ENCODE results near the gene DNMT3A. TPM values are rescaled to one million over a fixed set of nuclear protein-coding genes. Genes with fewer than 3 reads are reported as not detected.

Gene DNMT3A
- total RNA-seq, 2 donors from 2014 or later: 17.7 to 24.3 TPM

GRCh38 chr2:25385910-25386309, 44.2 kb upstream of the DNMT3A start:
- no peak for TF ChIP-seq CTCF (IDR thresholded peaks at IDR 0.05)
- no peaks in the 10 kb centered on the region for H3K36me3 ChIP-seq
- no peaks in the 10 kb centered on the region for H3K4me1 ChIP-seq (ENCODE audit: control insufficient read depth in 1 of 2, low read depth in 2 of 2)
- ATAC-seq (ENCODE audit: insufficient number of reproducible peaks, low FRiP score, low read depth) (no peak), DNase-seq (ENCODE audit: low spot score) (no peak)
- H3K27ac ChIP-seq: no peak overlapping the region
- H3K9me3 ChIP-seq: no peaks in the 10 kb centered on the region
- H3K4me3 ChIP-seq: no peak overlapping the region
- H3K27me3 ChIP-seq (replicated peaks; ENCODE audit: insufficient read depth): no peaks in the 10 kb centered on the region

GRCh38 chr2:25383806-25384205, 42.1 kb upstream of the DNMT3A start:
- no peak for TF ChIP-seq CTCF (IDR thresholded peaks at IDR 0.05)
- Histone ChIP-seq H3K27ac (no peak overlapping the region), H3K4me3 (no peak overlapping the region), H3K4me1 (ENCODE audit: control insufficient read depth in 1 of 2, low read depth in 2 of 2) (no peaks in the 10 kb centered on the region), H3K27me3 (replicated peaks; ENCODE audit: insufficient read depth) (no peaks in the 10 kb centered on the region), H3K9me3 (no peaks in the 10 kb centered on the region), H3K36me3 (no peaks in the 10 kb centered on the region)
- ATAC-seq (ENCODE audit: insufficient number of reproducible peaks, low FRiP score, low read depth) (no peak), DNase-seq (ENCODE audit: low spot score) (no peak)

- Histone ChIP-seq H3K9me3 (no peaks in the 10 kb centered on the region), H3K27ac (no peak overlapping the region), H3K36me3 (no peaks in the 10 kb centered on the region), H3K27me3 (replicated peaks; ENCODE audit: insufficient read depth) (no peaks in the 10 kb centered on the region), H3K4me1 (ENCODE audit: control insufficient read depth in 1 of 2, low read depth in 2 of 2) (peaks cover 9 to 13% of the 10 kb centered on the region in 2 donors), H3K4me3 (no peak overlapping the region)
- TF ChIP-seq CTCF (IDR thresholded peaks at IDR 0.05): no peak
- DNase-seq (ENCODE audit: low spot score) (no peak), ATAC-seq (ENCODE audit: insufficient number of reproducible peaks, low FRiP score, low read depth) (no peak)
These were observed 39.8 kb upstream of the DNMT3A start for GRCh38 chr2:25381502-25381901.

GRCh38 chr2:25380586-25381375, 39.1 kb upstream of the DNMT3A start:
- Histone ChIP-seq H3K4me3 (no peak overlapping the region), H3K27ac (no peak overlapping the region), H3K36me3 (no peaks in the 10 kb centered on the region), H3K4me1 (ENCODE audit: control insufficient read depth in 1 of 2, low read depth in 2 of 2) (peaks cover 11 to 16% of the 10 kb centered on the region in 2 donors), H3K9me3 (no peaks in the 10 kb centered on the region), H3K27me3 (replicated peaks; ENCODE audit: insufficient read depth) (no peaks in the 10 kb centered on the region)
- no peak for TF ChIP-seq CTCF (IDR thresholded peaks at IDR 0.05)
- DNase-seq (ENCODE audit: low spot score) (no peak), ATAC-seq (ENCODE audit: insufficient number of reproducible peaks, low FRiP score, low read depth) (no peak)

- DNase-seq (ENCODE audit: low spot score) (no peak), ATAC-seq (ENCODE audit: insufficient number of reproducible peaks, low FRiP score, low read depth) (no peak)
- H3K9me3 ChIP-seq: no peaks in the 10 kb centered on the region
- H3K4me3 ChIP-seq: no peak overlapping the region
- no peaks in the 10 kb centered on the region for H3K27me3 ChIP-seq (replicated peaks; ENCODE audit: insufficient read depth)
- H3K27ac ChIP-seq: no peak overlapping the region
- H3K36me3 ChIP-seq: no peaks in the 10 kb centered on the region
- peaks cover 11 to 16% of the 10 kb centered on the region in 2 donors for H3K4me1 ChIP-seq (ENCODE audit: control insufficient read depth in 1 of 2, low read depth in 2 of 2)
- no peak for TF ChIP-seq CTCF (IDR thresholded peaks at IDR 0.05)
These were observed 38.3 kb upstream of the DNMT3A start for GRCh38 chr2:25380023-25380422.

Measured in thoracic aorta (tissue), 2 donors.